IMR-90 (cell line): Measurements from ENCODE around the gene MLX. TPM values are rescaled to one million over a fixed set of nuclear protein-coding genes. Genes with fewer than 3 reads are reported as not detected.
A peak's percentile ranks its signal among the peaks of the same experiment; 100 is the strongest.

Source experiments
- ATAC-seq: fragments of 200-7000 bp; cut with Tn5 transposase; 2 replicates; pipeline ENCODE4 v1.9.1; 2020; ENCODE audit warnings: low read depth, mild to moderate bottlenecking, moderate library complexity
- BruUV-seq: library from RNA; stranded (reverse); fragments of 400-500 nt; replicated peaks from 2 replicates; lab custom pipeline; 2021; lab: Mats Ljungman, UMichigan
- CTCF ChIA-PET: fragments of 300-600 bp; formaldehyde crosslinking; extraction: SDS; loops from one replicate; lab custom pipeline; 2021; ENCODE audit warnings: antibody characterized with exemption; lab: Yijun Ruan, JAX
- POLR2A ChIA-PET: fragments of 300-600 bp; sonication (Branson Sonifier 250); formaldehyde crosslinking; loops from one replicate; lab custom pipeline; 2022; ENCODE audit warnings: antibody characterized with exemption; ENCODE audit not compliant: unreplicated experiment; lab: Charles Lee
- DNase-seq: peaks from one replicate; pipeline ENCODE4 v3.0.0; 2013
- H2AFZ ChIP-seq: replicated peaks from 2 replicates; pipeline ENCODE3; 2013; ENCODE audit warnings: low read length, mild to moderate bottlenecking; ENCODE audit not compliant: poor library complexity
- H2AK5ac ChIP-seq: 2 replicates; pipeline ENCODE4 v1.6.1; 2013; ENCODE audit warnings: low read depth, low read length, inconsistent platforms
- H2AK9ac ChIP-seq: replicated peaks from 2 replicates; pipeline ENCODE3; 2013; ENCODE audit warnings: mild to moderate bottlenecking, low read depth, low read length, moderate library complexity; ENCODE audit not compliant: poor library complexity
- H2BK120ac ChIP-seq: 2 replicates; pipeline ENCODE4 v1.6.1; 2013; ENCODE audit warnings: low read depth, low read length, inconsistent platforms
- H2BK15ac ChIP-seq: 3 replicates; pipeline ENCODE4 v1.6.1; 2013; ENCODE audit warnings: low read depth, low read length, inconsistent platforms
- H2BK20ac ChIP-seq: 2 replicates; pipeline ENCODE4 v1.6.1; 2013; ENCODE audit warnings: low read depth, mild to moderate bottlenecking, inconsistent platforms, low read length, moderate library complexity
- H2BK5ac ChIP-seq: 2 replicates; pipeline ENCODE4 v1.6.1; 2013; ENCODE audit warnings: mild to moderate bottlenecking, low read depth, low read length, inconsistent platforms; ENCODE audit not compliant: poor library complexity, severe bottlenecking
- H3K14ac ChIP-seq: replicated peaks from 2 replicates; pipeline ENCODE4 v1.6.1; 2013; ENCODE audit warnings: low read depth, low read length, inconsistent platforms
- H3K18ac ChIP-seq: 2 replicates; pipeline ENCODE4 v1.6.1; 2013; ENCODE audit warnings: low read depth, low read length, control low read depth
- H3K23ac ChIP-seq: 2 replicates; pipeline ENCODE4 v1.6.1; 2013; ENCODE audit warnings: low read depth, low read length, inconsistent platforms
- H3K27ac ChIP-seq: 2 replicates; pipeline ENCODE4 v1.5.1; 2013; ENCODE audit warnings: mild to moderate bottlenecking, control low read depth, low read length; ENCODE audit not compliant: insufficient read depth
- H3K27me3 ChIP-seq: 2 replicates; pipeline ENCODE4 v1.6.1; 2013; ENCODE audit warnings: low read length; ENCODE audit not compliant: control insufficient read depth, insufficient read depth
- H3K36me3 ChIP-seq: 2 replicates; pipeline ENCODE4 v1.6.1; 2013; ENCODE audit warnings: low read length, mixed read lengths; ENCODE audit not compliant: control insufficient read depth, insufficient read depth
- H3K4ac ChIP-seq: 2 replicates; pipeline ENCODE4 v1.6.1; 2013; ENCODE audit warnings: low read depth, low read length, inconsistent platforms
- H3K4me1 ChIP-seq: 2 replicates; pipeline ENCODE4 v1.6.1; 2013; ENCODE audit warnings: low read length, mixed read lengths; ENCODE audit not compliant: control insufficient read depth, insufficient read depth
- H3K4me2 ChIP-seq: 2 replicates; pipeline ENCODE4 v1.6.1; 2013; ENCODE audit warnings: low read depth, mild to moderate bottlenecking, control low read depth, low read length, moderate library complexity
- H3K4me3 ChIP-seq: 2 replicates; pipeline ENCODE4 v1.5.1; 2013; ENCODE audit warnings: low read depth, mild to moderate bottlenecking, control low read depth, low read length, moderate library complexity; ENCODE audit not compliant: insufficient read depth
- H3K56ac ChIP-seq: 2 replicates; pipeline ENCODE4 v1.6.1; 2013; ENCODE audit warnings: low read length, inconsistent platforms; ENCODE audit not compliant: insufficient read depth; ENCODE audit errors: extremely low read depth
- H3K79me1 ChIP-seq, 2 experiments: 2 replicates each; pipeline ENCODE4 v1.6.1; 2013; ENCODE audit warnings: low read length in 2 of 2, inconsistent platforms in 1 of 2, low read depth in 1 of 2
- H3K9ac ChIP-seq: 2 replicates; pipeline ENCODE4 v1.6.1; 2013; ENCODE audit warnings: low read depth, low read length, control low read depth
- H3K9me1 ChIP-seq: 2 replicates; pipeline ENCODE4 v1.6.1; 2013; ENCODE audit warnings: low read length, inconsistent platforms; ENCODE audit not compliant: insufficient read depth
- H3K9me3 ChIP-seq: 2 replicates; pipeline ENCODE4 v1.6.1; 2013; ENCODE audit warnings: low read length; ENCODE audit not compliant: control insufficient read depth, insufficient read depth
- H4K20me1 ChIP-seq: 2 replicates; pipeline ENCODE4 v1.6.1; 2013; ENCODE audit warnings: low read length, inconsistent platforms; ENCODE audit not compliant: insufficient read depth
- H4K5ac ChIP-seq: 2 replicates; pipeline ENCODE4 v1.6.1; 2013; ENCODE audit warnings: mild to moderate bottlenecking, low read depth, low read length, control low read depth
- H4K8ac ChIP-seq, 2 experiments: 2 replicates each; pipeline ENCODE4 v1.6.1; 2013; ENCODE audit warnings: low read depth in 2 of 2, low read length in 2 of 2, control low read depth in 1 of 2, inconsistent platforms in 1 of 2
- H4K91ac ChIP-seq: 2 replicates; pipeline ENCODE4 v1.6.1; 2013; ENCODE audit warnings: low read depth, low read length, inconsistent platforms; ENCODE audit not compliant: insufficient read depth
- BHLHE40 ChIP-seq: fragments of 150-350 bp; IDR thresholded peaks from 2 replicates; pipeline ENCODE4 v1.6.1; 2016; ENCODE audit warnings: mild to moderate bottlenecking, low read depth, low read length
- CHD1 ChIP-seq: IDR thresholded peaks from 2 replicates; pipeline ENCODE4 v1.6.1; 2012; ENCODE audit warnings: low read depth, low read length, improper control_type of control experiment
- ELK1 ChIP-seq: fragments of 150-350 bp; IDR thresholded peaks from 2 replicates; pipeline ENCODE4 v1.6.1; 2016; ENCODE audit warnings: low read depth, mild to moderate bottlenecking, low read length, moderate library complexity, borderline replicate concordance
- WGBS, 2 experiments: methylation state at CpG; one replicate each; pipeline versions ENCODE4 v1.1.5 to v1.1.7; 2013; ENCODE audit warnings: missing lambda C conversion rate in 2 of 2; ENCODE audit not compliant: insufficient read length in 1 of 2; ENCODE audit errors: extremely low coverage in 2 of 2; 5-methylcytosine and 5-hydroxymethylcytosine counted together
- dilution Hi-C: fragments of 300-500 bp; cut with HindIII; formaldehyde crosslinking; loops from one replicate; pipeline ENCODE4 v1.14.3; 2018; ENCODE audit warnings: low sequenced_read_pairs; ENCODE audit not compliant: unreplicated experiment
- in situ Hi-C: fragments of 300-500 bp; cut with MboI; formaldehyde crosslinking; loops from 3 replicates; pipeline ENCODE4 v1.14.3; 2019; ENCODE audit warnings: low sequenced_read_pairs, inconsistent platforms, mixed read lengths
- intact Hi-C: fragments of 100-400 bp; cut with micrococcal nuclease; formaldehyde crosslinking; loops from 2 replicates; pipeline ENCODE4 v1.10.0; 2022
- polyA plus RNA-seq, 3 experiments: library from polyadenylated mRNA; depleted of rRNA; stranded (reverse); fragments of >200 nt; gene quantifications; 2 replicates each; pipeline ENCODE4 v1.2.3, GENCODE V29; 2012; ENCODE audit warnings: low replicate concordance in 1 of 3
- total RNA-seq: library from RNA; depleted of rRNA; stranded (reverse); fragments of >200 nt; gene quantifications from 2 replicates; pipeline ENCODE4 v1.2.3, GENCODE V29; 2012

MLX gene
- total and polyA plus RNA-seq, 2 of the 4 experiments (the other 2 are of a cell fraction): 37.8 to 45.6 TPM

GRCh38 chr17:42521666-42522262 is 45.1 kb upstream of the MLX start (continued):
- no peak for TF ChIP-seq ELK1

- Histone ChIP-seq H4K5ac (peak overlapping the region; percentile 81), H4K91ac (peak overlapping the region; percentile 100), H2BK15ac (peak overlapping the region; percentile 100; the same call in 2 of the 3 replicates), H4K20me1 (no peaks in the 10 kb centered on the region; the same call in 1 of the 2 replicates), H2BK120ac (peak overlapping the region; percentile 100), H3K56ac (peak overlapping the region; percentile 64; the same call in 1 of the 2 replicates), H2AFZ (peak overlapping the region; percentile 12), H4K8ac (peak overlapping the region; percentile 99 to 100), H3K14ac (peak overlapping the region; percentile 99), H3K27me3 (no peaks in the 10 kb centered on the region), H3K36me3 (peaks cover 2% of the 10 kb centered on the region; the same call in 1 of the 2 replicates), H3K79me1 (peaks cover 9 to 52% of the 10 kb centered on the region in 2 experiments; a peak in 3 of 4 replicates), H3K4ac (peak overlapping the region; percentile 100), H2BK20ac (peak overlapping the region; percentile 98), H3K27ac (peak overlapping the region; percentile 99), H3K9me3 (no peaks in the 10 kb centered on the region), H3K23ac (peak overlapping the region; percentile 99), H3K9ac (peak overlapping the region; percentile 83), H2AK9ac (peak overlapping the region; percentile 100), H3K9me1 (peaks cover 36% of the 10 kb centered on the region), H3K4me1 (peaks cover 54% of the 10 kb centered on the region), H3K4me2 (no peak overlapping the region), H3K18ac (peak overlapping the region; percentile 97), H3K4me3 (no peak overlapping the region), H2AK5ac (peak overlapping the region; percentile 100), H2BK5ac (peak overlapping the region; percentile 99)
- DNase-seq (no peak), ATAC-seq (no peak)
- TF ChIP-seq CHD1 (no peak), BHLHE40 (no peak)
- 100% methylated on average over 1 of the region's 9 CpGs; no CpG with 5 or more reads in 1 of the 2 experiments for WGBS, 2 experiments
- intact Hi-C loops (loop anchor here (10.0 kb wide), 1 partner anchor 388 kb away; no protein-coding TSS in a partner anchor), dilution Hi-C loops (no loop called here), in situ Hi-C loops (loop anchor here (5.0 to 10.0 kb wide), 2 partner anchors 200 to 298 kb away; no protein-coding TSS in a partner anchor)
- CTCF ChIA-PET: no interaction called here
- BruUV-seq: no TSS peak
- POLR2A ChIA-PET: interaction anchor here (0.5 kb wide), 1 partner anchor 429 kb away, joined by 3 read pairs; no protein-coding TSS in a partner anchor
Observed at GRCh38 chr17:42522263-42522790, 44.6 kb upstream of the MLX start.
